Neural cell (in vitro differentiated cells): ENCODE data around the gene CPS1.

Experiments
- EP300 ChIP-seq: fragments of 450-650 bp; conservative IDR thresholded peaks from 2 replicates; pipeline ENCODE4 v1.6.1; 2014; ENCODE audit warnings: antibody characterized with exemption, mild to moderate bottlenecking, moderate library complexity; ENCODE audit not compliant: poor library complexity, severe bottlenecking
- EZH2 ChIP-seq: fragments of 200-600, 300-800 bp; shearing (Covaris generic), sonication (generic); IDR thresholded peaks from 2 replicates; pipeline ENCODE4 v1.6.1; 2014; ENCODE audit warnings: antibody characterized with exemption, low read length, borderline replicate concordance, mild to moderate bottlenecking; ENCODE audit not compliant: insufficient read depth, poor library complexity, severe bottlenecking
- MXI1 ChIP-seq: fragments of 450-650 bp; conservative IDR thresholded peaks from 2 replicates; pipeline ENCODE4 v1.6.1; 2014; ENCODE audit warnings: antibody characterized with exemption, mild to moderate bottlenecking; ENCODE audit not compliant: poor library complexity, severe bottlenecking
- POLR2AphosphoS5 ChIP-seq: IDR thresholded peaks from 2 replicates; pipeline ENCODE4 v1.6.1; 2012
- RAD21 ChIP-seq: fragments of 450-650 bp; conservative IDR thresholded peaks from 2 replicates; pipeline ENCODE4 v1.6.1; 2014; ENCODE audit warnings: antibody characterized with exemption, mild to moderate bottlenecking, moderate library complexity
- SMC3 ChIP-seq: fragments of 450-650 bp; conservative IDR thresholded peaks from 2 replicates; pipeline ENCODE4 v1.6.1; 2014; ENCODE audit warnings: antibody characterized with exemption, mild to moderate bottlenecking, moderate library complexity; ENCODE audit not compliant: poor library complexity
- TF ChIP-seq, protein P1 (sequence below): fragments of 450-650 bp; IDR thresholded peaks from 2 replicates; pipeline ENCODE4 v1.5.1; 2014; ENCODE audit warnings: antibody characterized with exemption, mild to moderate bottlenecking, moderate library complexity; ENCODE audit not compliant: poor library complexity, severe bottlenecking
- TF ChIP-seq, protein P2 (sequence below): IDR thresholded peaks from 2 replicates; pipeline ENCODE4 v1.6.1; 2012; ENCODE audit warnings: borderline replicate concordance

DNA sequence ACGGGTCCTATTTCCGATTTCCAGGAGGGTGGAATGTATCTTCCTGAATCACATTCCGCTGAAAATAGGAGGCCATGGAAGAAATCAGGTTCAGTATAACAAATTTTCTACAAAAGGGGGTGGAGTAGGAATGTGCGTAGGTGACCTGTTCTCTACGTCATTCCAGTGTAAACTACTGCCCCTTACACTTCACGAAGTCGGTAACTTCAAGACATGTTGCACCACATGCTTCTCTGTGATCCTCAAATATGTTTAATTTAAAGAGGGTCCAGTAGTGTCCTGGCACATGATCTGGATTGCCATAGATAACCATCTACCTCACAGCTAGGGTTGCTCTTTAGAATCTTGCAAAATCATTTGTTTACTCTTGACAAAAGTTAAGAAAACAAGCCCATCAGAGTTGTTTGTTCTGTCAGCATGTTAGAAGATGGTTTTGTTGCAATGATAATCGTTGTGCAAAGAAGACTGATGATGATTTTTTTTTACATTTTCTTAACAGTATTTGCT is 7.5 kb upstream of the CPS1 start:
- no peak for TF ChIP-seq POLR2AphosphoS5
- TF ChIP-seq EZH2, result no peak
- no peak for TF ChIP-seq SMC3
- TF ChIP-seq, protein P1, sequence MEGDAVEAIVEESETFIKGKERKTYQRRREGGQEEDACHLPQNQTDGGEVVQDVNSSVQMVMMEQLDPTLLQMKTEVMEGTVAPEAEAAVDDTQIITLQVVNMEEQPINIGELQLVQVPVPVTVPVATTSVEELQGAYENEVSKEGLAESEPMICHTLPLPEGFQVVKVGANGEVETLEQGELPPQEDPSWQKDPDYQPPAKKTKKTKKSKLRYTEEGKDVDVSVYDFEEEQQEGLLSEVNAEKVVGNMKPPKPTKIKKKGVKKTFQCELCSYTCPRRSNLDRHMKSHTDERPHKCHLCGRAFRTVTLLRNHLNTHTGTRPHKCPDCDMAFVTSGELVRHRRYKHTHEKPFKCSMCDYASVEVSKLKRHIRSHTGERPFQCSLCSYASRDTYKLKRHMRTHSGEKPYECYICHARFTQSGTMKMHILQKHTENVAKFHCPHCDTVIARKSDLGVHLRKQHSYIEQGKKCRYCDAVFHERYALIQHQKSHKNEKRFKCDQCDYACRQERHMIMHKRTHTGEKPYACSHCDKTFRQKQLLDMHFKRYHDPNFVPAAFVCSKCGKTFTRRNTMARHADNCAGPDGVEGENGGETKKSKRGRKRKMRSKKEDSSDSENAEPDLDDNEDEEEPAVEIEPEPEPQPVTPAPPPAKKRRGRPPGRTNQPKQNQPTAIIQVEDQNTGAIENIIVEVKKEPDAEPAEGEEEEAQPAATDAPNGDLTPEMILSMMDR, result no peak
- TF ChIP-seq MXI1, result no peak
- TF ChIP-seq, protein P2, sequence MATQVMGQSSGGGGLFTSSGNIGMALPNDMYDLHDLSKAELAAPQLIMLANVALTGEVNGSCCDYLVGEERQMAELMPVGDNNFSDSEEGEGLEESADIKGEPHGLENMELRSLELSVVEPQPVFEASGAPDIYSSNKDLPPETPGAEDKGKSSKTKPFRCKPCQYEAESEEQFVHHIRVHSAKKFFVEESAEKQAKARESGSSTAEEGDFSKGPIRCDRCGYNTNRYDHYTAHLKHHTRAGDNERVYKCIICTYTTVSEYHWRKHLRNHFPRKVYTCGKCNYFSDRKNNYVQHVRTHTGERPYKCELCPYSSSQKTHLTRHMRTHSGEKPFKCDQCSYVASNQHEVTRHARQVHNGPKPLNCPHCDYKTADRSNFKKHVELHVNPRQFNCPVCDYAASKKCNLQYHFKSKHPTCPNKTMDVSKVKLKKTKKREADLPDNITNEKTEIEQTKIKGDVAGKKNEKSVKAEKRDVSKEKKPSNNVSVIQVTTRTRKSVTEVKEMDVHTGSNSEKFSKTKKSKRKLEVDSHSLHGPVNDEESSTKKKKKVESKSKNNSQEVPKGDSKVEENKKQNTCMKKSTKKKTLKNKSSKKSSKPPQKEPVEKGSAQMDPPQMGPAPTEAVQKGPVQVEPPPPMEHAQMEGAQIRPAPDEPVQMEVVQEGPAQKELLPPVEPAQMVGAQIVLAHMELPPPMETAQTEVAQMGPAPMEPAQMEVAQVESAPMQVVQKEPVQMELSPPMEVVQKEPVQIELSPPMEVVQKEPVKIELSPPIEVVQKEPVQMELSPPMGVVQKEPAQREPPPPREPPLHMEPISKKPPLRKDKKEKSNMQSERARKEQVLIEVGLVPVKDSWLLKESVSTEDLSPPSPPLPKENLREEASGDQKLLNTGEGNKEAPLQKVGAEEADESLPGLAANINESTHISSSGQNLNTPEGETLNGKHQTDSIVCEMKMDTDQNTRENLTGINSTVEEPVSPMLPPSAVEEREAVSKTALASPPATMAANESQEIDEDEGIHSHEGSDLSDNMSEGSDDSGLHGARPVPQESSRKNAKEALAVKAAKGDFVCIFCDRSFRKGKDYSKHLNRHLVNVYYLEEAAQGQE, result no peak
- TF ChIP-seq EP300, result no peak
- TF ChIP-seq RAD21, result no peak
